Measurements from ENCODE around the gene ATP11C.

DNA sequence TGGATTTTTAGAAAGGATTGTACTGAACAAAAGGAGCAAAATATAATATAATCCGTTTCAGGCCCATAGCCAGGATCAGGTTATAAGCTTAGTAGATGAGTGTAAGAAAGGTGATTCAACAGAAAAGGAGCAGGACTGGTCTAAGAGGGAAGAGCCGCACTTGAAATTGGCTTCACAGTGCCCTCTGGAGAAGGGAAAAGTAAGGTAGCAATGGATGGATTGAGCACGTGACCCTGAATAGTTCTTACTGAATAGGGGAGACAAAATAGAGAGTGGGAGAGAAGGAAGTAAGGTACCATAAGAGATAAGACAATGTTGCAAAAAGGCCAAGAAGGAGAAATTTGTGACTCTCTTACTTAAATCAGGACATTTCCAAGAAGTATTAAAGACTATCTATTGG is 16.9 kb upstream of the ATP11C start:
- TF ChIP-seq, protein P1, sequence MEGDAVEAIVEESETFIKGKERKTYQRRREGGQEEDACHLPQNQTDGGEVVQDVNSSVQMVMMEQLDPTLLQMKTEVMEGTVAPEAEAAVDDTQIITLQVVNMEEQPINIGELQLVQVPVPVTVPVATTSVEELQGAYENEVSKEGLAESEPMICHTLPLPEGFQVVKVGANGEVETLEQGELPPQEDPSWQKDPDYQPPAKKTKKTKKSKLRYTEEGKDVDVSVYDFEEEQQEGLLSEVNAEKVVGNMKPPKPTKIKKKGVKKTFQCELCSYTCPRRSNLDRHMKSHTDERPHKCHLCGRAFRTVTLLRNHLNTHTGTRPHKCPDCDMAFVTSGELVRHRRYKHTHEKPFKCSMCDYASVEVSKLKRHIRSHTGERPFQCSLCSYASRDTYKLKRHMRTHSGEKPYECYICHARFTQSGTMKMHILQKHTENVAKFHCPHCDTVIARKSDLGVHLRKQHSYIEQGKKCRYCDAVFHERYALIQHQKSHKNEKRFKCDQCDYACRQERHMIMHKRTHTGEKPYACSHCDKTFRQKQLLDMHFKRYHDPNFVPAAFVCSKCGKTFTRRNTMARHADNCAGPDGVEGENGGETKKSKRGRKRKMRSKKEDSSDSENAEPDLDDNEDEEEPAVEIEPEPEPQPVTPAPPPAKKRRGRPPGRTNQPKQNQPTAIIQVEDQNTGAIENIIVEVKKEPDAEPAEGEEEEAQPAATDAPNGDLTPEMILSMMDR (IDR thresholded peaks at IDR 0.05 in 4 of 5, conservative IDR thresholded peaks at IDR 0.05 in 1 of 5) = no peak
- TF ChIP-seq POLR2A (IDR thresholded peaks at IDR 0.05) = no peak
